GM11168 (cell line): ENCODE measurements around the gene WDR93.

Experiments used
- in situ Hi-C: fragments of 300-500 bp; cut with MboI; formaldehyde crosslinking; loops from one replicate; pipeline ENCODE4 v1.12.0; 2022; ENCODE audit warnings: low sequenced_read_pairs; ENCODE audit not compliant: unreplicated experiment

Gene WDR93

DNA sequence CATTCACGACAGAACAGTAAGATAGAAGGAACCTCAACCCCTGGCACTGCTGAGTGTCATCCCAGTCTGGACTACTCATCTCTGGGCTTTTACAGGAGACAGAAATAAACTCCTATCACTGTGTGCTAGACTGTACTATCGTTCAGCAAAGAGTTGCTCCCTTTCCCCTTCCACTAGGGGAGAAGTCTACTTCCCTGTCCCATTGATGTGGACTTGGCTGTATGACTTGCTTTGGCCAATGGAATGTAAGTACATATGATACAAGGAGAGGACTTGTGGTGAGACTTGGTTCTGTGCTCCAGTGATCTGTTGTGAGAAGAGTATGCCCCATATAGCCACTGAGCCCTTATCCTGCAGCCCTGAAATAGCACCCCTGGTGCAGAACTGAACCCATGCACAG is 30.1 kb upstream of the WDR93 start:
- in situ Hi-C loops, result no loop called here

GRCh38 chr15:89662893-89663626 is 27.6 kb upstream of the WDR93 start:
- in situ Hi-C loops, result no loop called here

- in situ Hi-C loops, result no loop called here
Measured at GRCh38 chr15:89664441-89665350, 25.9 kb upstream of the WDR93 start.

DNA sequence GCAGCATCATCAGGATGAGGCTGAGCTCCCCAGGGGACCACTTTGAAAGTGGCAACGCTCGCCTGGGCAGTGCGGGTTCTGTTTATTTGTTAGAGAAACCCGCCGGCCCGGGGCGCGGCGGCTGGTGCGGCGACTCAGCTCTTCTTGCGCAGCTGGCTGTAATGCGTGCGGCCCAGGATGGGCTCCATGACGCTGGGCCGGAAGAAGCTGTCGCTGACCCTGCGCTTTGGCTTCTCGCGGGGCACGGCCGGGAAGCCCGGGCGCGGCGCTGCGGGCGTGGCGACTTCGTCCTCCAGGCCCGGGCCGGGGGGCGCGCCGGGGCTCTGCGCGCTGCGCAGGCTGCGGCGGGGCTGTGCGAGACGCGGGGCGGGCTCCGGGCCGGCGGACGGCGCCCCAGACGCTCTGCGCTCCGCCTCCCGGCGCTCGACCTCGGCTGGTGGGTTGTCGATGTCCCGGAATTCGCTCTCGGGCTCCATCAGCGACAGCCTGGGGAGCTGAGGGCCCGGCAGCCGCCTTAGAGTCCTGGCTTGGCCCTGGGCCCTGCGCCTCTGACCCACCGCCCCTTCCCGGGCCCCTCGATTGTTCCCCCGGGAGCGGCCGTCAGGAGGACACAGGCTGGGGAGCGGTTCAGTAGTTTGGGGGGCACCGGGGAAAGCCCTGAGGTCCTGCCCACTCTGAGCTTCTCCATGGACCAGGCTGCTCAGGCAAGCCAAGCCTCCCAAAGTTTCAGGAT is 25.0 kb upstream of the WDR93 start:
- in situ Hi-C loops, result no loop called here

- in situ Hi-C loops, result no loop called here
Measured at GRCh38 chr15:89666184-89666857, 24.3 kb upstream of the WDR93 start.

DNA sequence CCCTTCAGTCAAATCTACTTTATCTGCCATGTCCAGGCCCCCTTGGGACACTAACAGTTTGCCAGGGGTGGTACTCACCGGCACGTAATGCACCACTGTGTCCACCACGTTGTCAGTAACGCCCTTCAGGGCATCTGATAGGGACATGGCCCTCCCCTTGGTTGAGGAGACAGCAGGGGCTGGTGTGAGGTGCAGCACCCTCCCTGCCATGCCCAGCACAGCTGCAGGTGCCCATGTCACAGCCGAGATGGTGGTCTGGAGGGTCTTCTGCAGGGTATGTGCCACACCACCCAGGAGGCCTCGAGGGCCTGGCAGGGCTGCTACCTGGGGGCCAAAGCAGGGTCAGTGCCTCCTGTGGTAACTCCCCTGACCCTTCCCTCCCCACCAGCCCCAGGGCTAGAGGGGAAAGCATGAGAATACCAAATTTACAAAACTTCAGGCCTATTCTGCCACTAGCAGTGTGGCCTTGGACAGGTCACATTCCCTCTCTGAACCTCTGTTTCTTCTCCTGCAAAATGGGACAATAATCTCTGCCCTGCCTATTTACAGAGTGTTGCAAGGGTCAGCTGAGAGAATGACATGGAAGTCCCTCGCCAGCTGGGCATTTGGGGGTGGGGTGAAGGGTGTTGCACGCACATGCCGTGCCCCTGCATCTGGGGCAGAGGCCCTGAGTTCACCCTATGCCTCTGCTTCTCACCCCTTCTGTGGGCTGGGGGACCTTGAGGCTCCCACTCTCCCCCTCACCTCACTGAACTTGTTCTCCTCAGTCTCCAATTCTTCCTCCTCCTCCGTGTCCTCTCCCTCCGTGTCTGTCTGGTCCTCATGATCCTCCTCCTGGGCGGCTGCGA is 23.5 kb upstream of the WDR93 start:
- in situ Hi-C loops, result no loop called here

DNA sequence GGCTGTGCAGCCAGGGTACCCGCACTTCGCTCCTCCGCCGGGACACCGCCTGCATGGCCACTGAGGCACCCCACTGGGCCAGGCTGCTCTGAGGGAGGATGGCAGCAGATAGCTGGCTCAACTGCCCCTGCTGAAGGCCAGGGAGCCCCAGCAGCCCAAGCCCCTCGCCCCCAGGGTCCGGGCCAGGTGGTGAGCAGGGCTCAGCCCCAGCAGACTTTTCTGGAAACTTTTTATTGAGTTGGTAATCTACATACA is 23.0 kb upstream of the WDR93 start:
- in situ Hi-C loops, result no loop called here

DNA sequence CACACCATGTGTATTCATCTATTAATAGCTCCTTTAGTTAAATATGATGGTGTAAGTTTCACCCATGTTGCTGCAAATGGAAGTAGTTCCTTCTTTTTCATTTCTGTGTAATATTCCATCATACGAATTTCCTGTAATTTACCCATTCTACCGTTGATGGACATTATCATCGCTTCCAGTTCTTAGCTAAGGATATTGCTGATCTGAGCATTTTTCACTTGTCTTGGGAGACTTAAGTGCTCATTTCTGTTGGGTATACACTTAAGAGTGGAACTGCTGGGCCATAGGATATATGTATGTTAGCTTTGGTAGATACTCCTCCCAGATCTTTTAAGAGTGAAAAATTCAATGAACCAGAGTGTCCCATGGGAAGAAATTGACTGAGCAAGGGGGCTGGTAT is 22.4 kb upstream of the WDR93 start:
- in situ Hi-C loops, result no loop called here

DNA sequence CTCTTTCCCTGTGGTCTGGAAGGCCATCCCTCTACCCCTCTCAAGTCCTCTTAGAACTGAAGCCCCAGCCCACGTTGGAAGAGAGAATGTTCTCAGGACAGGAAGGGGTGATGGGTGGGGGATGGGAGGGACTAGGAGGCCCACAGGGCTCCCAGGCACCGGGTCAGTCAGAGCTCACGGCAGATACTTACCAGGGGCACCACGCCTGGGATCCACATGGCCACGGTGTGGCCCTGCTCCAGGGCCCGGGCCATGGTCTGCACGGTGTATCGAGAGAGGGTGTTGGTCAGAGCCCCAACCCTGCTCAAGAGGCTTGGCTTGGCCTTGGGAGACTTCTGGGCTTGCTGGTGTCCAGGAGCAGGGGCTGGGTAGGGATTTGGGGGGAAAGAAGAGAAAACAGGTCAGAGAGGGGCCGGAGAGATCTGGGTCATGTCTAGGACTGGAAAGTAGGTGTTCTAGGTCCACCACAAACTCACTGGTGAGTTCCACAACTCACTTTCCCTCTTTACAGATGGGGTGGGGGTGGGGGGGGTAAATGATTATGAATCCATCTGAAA is 21.2 kb upstream of the WDR93 start:
- in situ Hi-C loops, result no loop called here

- in situ Hi-C loops, result no loop called here
Measured at GRCh38 chr15:89669941-89670340, 20.7 kb upstream of the WDR93 start.

- in situ Hi-C loops, result no loop called here
Measured at GRCh38 chr15:89670971-89671560, 19.5 kb upstream of the WDR93 start.

DNA sequence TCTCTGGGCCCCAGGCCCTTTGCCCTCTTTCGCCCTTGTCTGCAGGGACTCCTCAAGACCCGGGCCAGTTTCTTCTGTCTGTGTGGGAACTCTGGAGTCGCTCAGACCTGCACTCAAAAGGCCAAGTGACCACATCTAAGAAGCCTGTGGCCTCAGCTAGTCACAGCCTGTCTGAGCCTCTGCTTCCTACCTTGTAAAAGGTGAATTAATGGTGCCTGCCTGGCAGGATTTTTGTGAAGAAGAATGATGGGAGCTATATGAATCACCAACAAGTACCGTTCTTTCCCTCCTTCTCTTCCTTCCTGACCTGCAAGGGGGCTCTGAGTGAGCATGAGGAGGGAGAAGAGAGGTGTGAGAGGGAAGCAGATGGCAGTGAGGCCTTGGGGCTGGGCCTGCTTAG is 18.9 kb upstream of the WDR93 start:
- in situ Hi-C loops, result no loop called here

GRCh38 chr15:89672221-89673164 is 18.1 kb upstream of the WDR93 start:
- in situ Hi-C loops, result no loop called here

DNA sequence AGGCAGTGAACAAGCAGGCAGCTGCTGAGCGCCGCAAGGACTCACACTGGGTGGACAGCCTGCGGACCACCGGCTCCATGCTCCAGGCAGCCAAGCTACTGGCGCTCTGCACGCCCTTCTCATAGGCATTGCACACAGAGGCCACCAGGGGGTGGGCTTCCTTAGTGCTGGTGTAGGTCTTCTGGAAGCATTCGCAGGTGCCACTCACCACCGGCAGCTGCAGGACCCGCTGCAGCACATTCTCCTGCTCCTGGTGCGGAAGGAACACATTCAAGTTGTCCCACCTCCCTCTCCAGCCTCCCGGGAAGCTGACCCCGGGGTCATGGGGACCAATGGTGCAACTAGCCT is 17.5 kb upstream of the WDR93 start:
- in situ Hi-C loops, result no loop called here

DNA sequence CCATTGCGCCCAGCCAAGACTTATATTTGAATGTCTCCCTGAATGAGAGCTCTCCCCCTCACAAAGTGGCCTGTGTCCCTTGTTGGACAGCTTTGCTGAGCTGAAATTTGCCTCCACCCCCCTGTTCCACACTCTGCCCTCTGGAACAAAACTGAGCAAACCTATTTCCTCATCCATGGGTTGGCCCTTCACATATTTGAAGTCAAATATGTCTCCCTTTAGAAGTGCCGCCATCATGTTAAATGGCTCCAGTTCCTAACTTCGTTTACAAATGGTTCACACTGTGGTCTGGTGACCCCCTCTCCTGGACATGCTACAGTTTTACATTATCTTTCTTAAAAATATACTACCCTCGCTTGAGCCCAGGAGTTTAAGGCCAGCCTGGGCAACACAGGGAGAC is 16.1 kb upstream of the WDR93 start:
- in situ Hi-C loops, result no loop called here

- in situ Hi-C loops, result no loop called here
Measured at GRCh38 chr15:89675606-89676005, 15.0 kb upstream of the WDR93 start.

DNA sequence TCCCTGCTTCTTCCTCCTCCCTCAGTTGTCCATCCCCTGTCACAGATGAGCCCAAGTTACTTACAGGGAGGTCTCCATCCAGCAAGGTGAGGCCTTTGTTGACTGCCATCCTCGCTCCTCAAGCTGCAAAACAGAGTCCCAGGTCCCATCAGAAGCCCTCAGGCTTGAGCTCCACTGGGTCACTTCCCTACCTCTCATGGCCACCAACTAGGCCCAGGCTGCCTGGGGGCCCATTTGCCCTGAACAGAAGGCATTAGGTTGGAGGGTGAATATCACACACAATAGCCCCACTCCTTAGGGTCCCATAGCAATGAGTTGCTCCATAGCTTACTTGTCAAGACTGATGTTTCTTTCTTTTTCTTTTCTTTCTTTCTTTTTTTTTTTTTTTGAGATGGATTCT is 13.2 kb upstream of the WDR93 start:
- in situ Hi-C loops, result no loop called here

DNA sequence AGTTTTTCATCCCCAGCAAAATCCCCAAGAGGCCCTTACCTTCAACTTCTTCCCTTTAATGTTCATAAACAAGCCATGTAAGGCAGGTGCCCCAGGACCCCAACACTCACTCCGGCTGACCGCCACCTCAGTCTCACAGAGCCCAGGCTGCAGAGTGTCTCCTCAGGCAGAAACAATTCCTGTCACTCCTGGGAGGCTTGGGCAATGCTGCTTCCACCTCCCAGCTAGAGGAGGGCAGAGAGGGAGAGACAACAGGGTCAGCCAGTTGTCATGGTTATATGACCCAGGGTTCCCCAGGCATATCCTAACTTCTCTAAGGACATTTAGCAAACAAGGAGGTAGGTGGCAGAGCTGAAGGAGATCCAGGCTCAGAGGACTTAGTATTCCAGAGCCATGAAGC is 11.4 kb upstream of the WDR93 start, which contains the start of gene PLIN1:
TSS of gene PLIN1 (minus strand) at position 156 of the 400 bp plus-strand sequence. CDS start 1,878 bp downstream, outside the sequence.
- in situ Hi-C loops, result no loop called here
